Testis (tissue), 3 donors: ENCODE data around the gene KLF11. TPM values are rescaled to one million over a fixed set of nuclear protein-coding genes. Genes with fewer than 3 reads are reported as not detected.

Experiments
- DNase-seq: peaks from one replicate; pipeline ENCODE4 v3.0.0-alpha.2; 2019
- H3K27ac ChIP-seq, 2 donors: fragments of 200-600 bp; sonication (generic); one replicate each; pipeline ENCODE4 v1.5.1; 2019
- H3K27me3 ChIP-seq: fragments of 200-600 bp; sonication (generic); one replicate; pipeline ENCODE4 v1.5.1; 2019
- H3K36me3 ChIP-seq: fragments of 200-600 bp; sonication (generic); one replicate; pipeline ENCODE4 v1.5.1; 2017; ENCODE audit warnings: low read depth; ENCODE audit errors: missing control alignments
- H3K4me1 ChIP-seq: fragments of 200-600 bp; sonication (generic); one replicate; pipeline ENCODE4 v1.5.1; 2019
- H3K4me3 ChIP-seq, 2 donors: fragments of 200-600 bp; sonication (generic); one replicate each; pipeline ENCODE4 v1.5.1; 2017 to 2019
- H3K9me3 ChIP-seq: fragments of 200-600 bp; sonication (generic); one replicate; pipeline ENCODE4 v1.5.1; 2017
- CTCF ChIP-seq, 3 experiments: fragments of 450-650 bp in 2 of 3; fragments of 200-600 bp in 1 of 3; sonication (generic) in 1 of 3; IDR thresholded peaks; one replicate each; pipeline ENCODE4 v1.5.1; 2016 to 2019; ENCODE audit warnings: antibody characterized with exemption in 3 of 3, mild to moderate bottlenecking in 2 of 3, moderate library complexity in 1 of 3
- POLR2A ChIP-seq: fragments of 450-650 bp; IDR thresholded peaks from one replicate; pipeline ENCODE4 v1.6.1; 2017; ENCODE audit warnings: antibody characterized with exemption, mild to moderate bottlenecking, moderate library complexity
- WGBS, 2 donors: methylation state at CpG; one replicate each; pipeline ENCODE4 v1.1.5; 2018; 5-methylcytosine and 5-hydroxymethylcytosine counted together
- intact Hi-C: fragments of 100-400 bp; cut with DNase I; formaldehyde crosslinking; loops from one replicate; pipeline ENCODE4 v1.15.1; 2023; ENCODE audit warnings: low total_unique reads
- polyA plus RNA-seq: library from polyadenylated mRNA; stranded (reverse); fragments of 350-450 nt; fragmentation: Illumina TruSeq; extraction: RNeasy Lipid Tissue Mini Kit (QIAGEN cat#74804); gene quantifications from one replicate; pipeline ENCODE4 v1.2.3, GENCODE V29; 2014; ENCODE audit warnings: low read depth, low replicate concordance; ENCODE audit not compliant: insufficient read depth
- total RNA-seq, 2 donors: library from RNA; depleted of rRNA; stranded (reverse); fragments of >200 nt; gene quantifications; one replicate each; pipeline ENCODE4 v1.2.3, GENCODE V29; 2016

The KLF11 gene
- total and polyA plus RNA-seq, 3 donors from 2014 or later, result 55.0 to 72.2 (median 55.3) TPM

DNA sequence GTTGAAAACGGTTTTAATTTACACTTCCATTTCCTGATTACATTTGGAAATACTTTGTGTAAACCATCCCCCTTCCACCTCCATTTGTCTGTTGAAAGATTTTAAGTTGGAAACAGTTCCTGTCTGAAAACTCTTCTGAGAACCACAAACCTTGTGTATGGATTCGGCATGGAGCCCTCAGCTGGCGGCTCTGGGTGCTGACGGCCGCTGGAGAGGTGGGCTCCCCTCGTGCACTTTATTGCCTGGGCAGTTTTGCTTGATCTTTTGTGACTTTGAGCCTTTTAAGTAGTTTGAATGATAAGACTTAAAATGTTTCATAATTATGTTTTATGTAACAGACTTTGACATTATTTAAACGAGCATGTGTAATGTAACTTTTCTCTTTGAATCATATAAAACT lies 11.1 kb downstream of the KLF11 start:
- H3K4me1 ChIP-seq, result peaks cover 8% of the 10 kb centered on the region
- 65 to 83% methylated on average over 7 of the region's 7 CpGs for WGBS, 2 donors
- H3K9me3 ChIP-seq, result no peaks in the 10 kb centered on the region
- H3K4me3 ChIP-seq, result no peak overlapping the region
- no peaks in the 10 kb centered on the region for H3K27me3 ChIP-seq
- H3K36me3 ChIP-seq, result no peaks in the 10 kb centered on the region
- TF ChIP-seq CTCF (IDR thresholded peaks at IDR 0.05) (no peak), POLR2A (no peak)
- DNase-seq, result no peak
- intact Hi-C loops, result no loop called here
- no peak overlapping the region for H3K27ac ChIP-seq

DNA sequence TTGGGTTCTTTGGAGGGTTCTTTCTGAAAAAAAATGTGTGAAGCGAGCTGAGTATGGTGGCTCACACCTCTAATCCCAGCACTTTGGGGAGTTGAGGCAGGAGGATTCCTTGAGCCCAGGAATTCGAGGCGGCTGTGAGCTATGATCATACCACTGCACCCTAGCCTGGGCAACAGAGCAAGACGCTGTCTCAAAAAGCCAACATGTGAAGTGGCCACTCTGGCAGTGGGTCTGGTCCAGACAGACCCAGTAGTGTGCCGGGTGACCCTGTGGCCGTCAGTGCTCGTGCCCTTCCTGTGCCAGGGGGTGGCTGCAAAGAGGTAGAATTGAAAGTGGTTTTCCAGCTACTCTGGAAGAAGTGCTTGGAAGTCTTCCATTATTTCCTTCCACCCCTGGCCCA lies 11.6 kb downstream of the KLF11 start:
- H3K9me3 ChIP-seq, result no peaks in the 10 kb centered on the region
- H3K4me3 ChIP-seq, result no peak overlapping the region
- WGBS, 2 donors, result 90 to 96% methylated on average over 7 of the region's 7 CpGs
- intact Hi-C loops, result no loop called here
- TF ChIP-seq CTCF (IDR thresholded peaks at IDR 0.05) (no peak), POLR2A (no peak)
- peaks cover 8% of the 10 kb centered on the region for H3K4me1 ChIP-seq
- H3K27me3 ChIP-seq, result no peaks in the 10 kb centered on the region
- DNase-seq, result no peak
- H3K27ac ChIP-seq, result no peak overlapping the region
- H3K36me3 ChIP-seq, result no peaks in the 10 kb centered on the region

GRCh38 chr2:10056439-10056838 lies 13.1 kb downstream of the KLF11 start:
- intact Hi-C loops, result no loop called here
- TF ChIP-seq POLR2A, result no peak
- TF ChIP-seq CTCF (IDR thresholded peaks at IDR 0.05), result no peak
- peaks cover 13% of the 10 kb centered on the region for H3K4me1 ChIP-seq
- H3K27me3 ChIP-seq, result no peaks in the 10 kb centered on the region
- WGBS, 2 donors, result 45 to 46% methylated on average over 11 of the region's 11 CpGs
- H3K4me3 ChIP-seq, result no peak overlapping the region
- H3K27ac ChIP-seq, result no peak overlapping the region
- H3K9me3 ChIP-seq, result no peaks in the 10 kb centered on the region
- no peak for DNase-seq
- H3K36me3 ChIP-seq, result no peaks in the 10 kb centered on the region

DNA sequence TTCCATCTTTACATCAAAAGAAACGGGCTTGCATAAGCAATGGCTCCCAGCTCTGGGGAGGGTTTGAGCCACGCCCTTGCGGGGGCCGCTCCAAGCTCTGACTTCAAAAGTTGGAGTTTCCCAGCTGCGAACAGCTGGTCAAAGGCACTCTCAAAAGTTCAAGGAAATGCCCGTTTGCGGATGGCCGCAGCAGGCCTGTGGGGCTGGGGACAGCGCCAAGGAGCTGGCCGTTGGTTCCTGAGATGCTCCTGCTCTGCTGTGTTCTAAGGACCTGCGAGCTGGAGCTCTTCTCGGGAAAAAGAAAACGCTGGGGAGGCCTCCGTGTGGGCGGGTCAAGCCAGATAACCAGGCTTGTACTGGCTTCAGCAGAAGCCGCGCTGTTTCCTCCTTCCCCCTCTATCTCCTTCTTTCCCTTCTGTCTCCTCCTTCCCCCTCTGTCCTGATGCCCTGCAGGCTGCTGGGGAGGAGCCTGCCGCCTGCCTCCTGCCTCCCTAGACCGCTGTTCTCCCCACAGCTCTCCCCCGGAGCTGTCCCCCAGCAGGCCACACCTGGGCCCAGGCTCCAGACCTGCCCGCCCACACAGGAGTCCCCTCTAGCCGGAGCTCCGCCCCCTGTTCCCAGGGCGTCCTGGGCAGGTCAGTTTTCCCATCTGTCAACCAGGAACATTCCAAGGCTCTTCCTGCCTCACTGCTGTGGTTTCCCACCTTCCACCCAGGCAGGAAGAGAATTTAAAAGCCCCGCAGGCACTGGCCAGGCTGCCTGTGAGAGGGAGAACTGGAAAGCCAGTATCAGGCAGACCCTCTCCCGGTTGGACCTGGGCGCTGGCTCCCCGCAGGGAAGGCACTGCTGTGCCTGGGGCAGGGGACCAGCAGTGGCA lies 14.1 kb downstream of the KLF11 start:
- no peaks in the 10 kb centered on the region for H3K27me3 ChIP-seq
- WGBS, 2 donors, result 2 to 8% methylated on average over 25 to 28 of the region's 28 CpGs
- peak overlapping the region; percentile 32 to 66 for H3K27ac ChIP-seq
- TF ChIP-seq POLR2A, result no peak
- TF ChIP-seq CTCF (IDR thresholded peaks at IDR 0.05), result no peak
- H3K36me3 ChIP-seq, result no peaks in the 10 kb centered on the region
- peak; percentile 79 for DNase-seq
- peaks cover 13% of the 10 kb centered on the region for H3K4me1 ChIP-seq
- intact Hi-C loops, result no loop called here
- no peak overlapping the region for H3K4me3 ChIP-seq
- no peaks in the 10 kb centered on the region for H3K9me3 ChIP-seq
